ENCODE measurements around the gene TP53BP2. TPM values are rescaled to one million over a fixed set of nuclear protein-coding genes. Genes with fewer than 3 reads are reported as not detected.

Gene TP53BP2
- total and polyA plus RNA-seq, 10 of the 15 experiments (the other 5 are each of a cell fraction or from before 2014, with no cell fraction given), result 1.6 to 13.7 (median 5.6) TPM

DNA sequence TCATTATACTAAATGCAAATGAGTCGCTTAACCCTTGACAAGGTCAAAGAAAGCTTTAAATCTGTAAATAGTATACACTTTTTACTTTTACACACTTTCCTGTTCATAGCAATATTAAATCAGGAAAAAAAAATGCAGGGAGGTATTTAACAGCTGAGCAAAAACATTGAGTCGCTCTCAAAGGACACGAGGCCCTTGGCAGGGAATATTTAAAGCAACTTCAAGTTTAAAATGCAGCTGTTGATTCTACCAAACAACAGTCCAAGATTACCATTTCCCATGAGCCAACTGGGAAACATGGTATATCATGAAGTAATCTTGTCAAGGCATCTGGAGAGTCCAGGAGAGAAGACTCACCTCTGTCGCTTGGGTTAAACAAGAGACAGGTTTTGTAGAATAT is 70.7 kb downstream of the TP53BP2 start (continued):
- TF ChIP-seq, protein P1, sequence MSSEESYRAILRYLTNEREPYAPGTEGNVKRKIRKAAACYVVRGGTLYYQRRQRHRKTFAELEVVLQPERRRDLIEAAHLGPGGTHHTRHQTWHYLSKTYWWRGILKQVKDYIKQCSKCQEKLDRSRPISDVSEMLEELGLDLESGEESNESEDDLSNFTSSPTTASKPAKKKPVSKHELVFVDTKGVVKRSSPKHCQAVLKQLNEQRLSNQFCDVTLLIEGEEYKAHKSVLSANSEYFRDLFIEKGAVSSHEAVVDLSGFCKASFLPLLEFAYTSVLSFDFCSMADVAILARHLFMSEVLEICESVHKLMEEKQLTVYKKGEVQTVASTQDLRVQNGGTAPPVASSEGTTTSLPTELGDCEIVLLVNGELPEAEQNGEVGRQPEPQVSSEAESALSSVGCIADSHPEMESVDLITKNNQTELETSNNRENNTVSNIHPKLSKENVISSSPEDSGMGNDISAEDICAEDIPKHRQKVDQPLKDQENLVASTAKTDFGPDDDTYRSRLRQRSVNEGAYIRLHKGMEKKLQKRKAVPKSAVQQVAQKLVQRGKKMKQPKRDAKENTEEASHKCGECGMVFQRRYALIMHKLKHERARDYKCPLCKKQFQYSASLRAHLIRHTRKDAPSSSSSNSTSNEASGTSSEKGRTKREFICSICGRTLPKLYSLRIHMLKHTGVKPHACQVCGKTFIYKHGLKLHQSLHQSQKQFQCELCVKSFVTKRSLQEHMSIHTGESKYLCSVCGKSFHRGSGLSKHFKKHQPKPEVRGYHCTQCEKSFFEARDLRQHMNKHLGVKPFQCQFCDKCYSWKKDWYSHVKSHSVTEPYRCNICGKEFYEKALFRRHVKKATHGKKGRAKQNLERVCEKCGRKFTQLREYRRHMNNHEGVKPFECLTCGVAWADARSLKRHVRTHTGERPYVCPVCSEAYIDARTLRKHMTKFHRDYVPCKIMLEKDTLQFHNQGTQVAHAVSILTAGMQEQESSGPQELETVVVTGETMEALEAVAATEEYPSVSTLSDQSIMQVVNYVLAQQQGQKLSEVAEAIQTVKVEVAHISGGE (CRISPR knock-in tag; IDR thresholded peaks at IDR 0.05), result no peak
- TF ChIP-seq, protein P2, sequence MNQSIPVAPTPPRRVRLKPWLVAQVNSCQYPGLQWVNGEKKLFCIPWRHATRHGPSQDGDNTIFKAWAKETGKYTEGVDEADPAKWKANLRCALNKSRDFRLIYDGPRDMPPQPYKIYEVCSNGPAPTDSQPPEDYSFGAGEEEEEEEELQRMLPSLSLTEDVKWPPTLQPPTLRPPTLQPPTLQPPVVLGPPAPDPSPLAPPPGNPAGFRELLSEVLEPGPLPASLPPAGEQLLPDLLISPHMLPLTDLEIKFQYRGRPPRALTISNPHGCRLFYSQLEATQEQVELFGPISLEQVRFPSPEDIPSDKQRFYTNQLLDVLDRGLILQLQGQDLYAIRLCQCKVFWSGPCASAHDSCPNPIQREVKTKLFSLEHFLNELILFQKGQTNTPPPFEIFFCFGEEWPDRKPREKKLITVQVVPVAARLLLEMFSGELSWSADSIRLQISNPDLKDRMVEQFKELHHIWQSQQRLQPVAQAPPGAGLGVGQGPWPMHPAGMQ (IDR thresholded peaks at IDR 0.05; ENCODE audit: borderline replicate concordance), result no peak

DNA sequence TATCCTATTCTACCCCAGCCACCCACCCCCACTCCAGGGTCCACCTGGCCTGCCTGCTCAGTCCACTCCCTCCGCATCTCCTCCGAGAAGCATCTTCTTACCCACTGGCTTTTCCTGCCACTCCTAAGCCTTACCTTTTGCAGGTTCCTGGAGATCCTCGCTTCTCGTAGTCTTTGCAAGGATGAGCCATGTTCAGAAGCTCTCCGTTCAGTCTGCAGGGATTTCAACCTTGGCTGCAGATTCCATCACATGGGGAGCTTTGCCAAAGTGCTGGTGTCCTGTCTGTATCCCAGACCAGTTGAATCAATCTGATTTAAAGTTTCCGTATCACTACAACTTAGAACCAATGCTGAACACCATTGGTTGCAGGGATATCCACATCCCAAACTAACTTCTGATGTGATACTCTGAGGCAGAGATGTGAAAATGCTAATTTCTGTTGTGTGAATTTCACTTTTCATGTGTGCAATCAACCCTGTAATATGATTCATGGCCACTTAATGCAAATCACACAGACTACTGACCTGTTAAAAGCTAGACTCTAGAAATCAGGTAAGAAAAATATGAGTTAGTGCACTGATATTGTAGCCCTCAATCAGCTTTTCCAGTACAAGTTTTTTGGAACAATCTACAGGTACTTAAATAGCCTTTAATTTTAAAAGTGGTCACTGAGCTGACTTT is 71.5 kb downstream of the TP53BP2 start:
- H4K20me1 ChIP-seq (ENCODE audit: control insufficient read depth, insufficient read depth), result no peaks in the 10 kb centered on the region
- H3K4me2 ChIP-seq (ENCODE audit: control insufficient read depth, insufficient read depth), result no peak overlapping the region
- peaks cover 11% of the 10 kb centered on the region for H3K4me1 ChIP-seq (ENCODE audit: control insufficient read depth, insufficient read depth, low read length)
- ChIA-PET RAD21 (ENCODE audit: unreplicated experiment) (no interaction called here), POLR2A (no interaction called here), CTCF (interaction anchor here (1.0 to 2.2 kb wide), 3 partner anchors 10 to 78 kb away, joined by 4 to 8 read pairs (median 5); no protein-coding TSS in a partner anchor), SMC1A (ENCODE audit: uncharacterized antibody, unreplicated experiment) (interaction anchor here (1.1 kb wide), 1 partner anchor 12 kb away, joined by 4 read pairs; no protein-coding TSS in a partner anchor)
- no peak for DNase-seq (ENCODE audit: low read depth, low spot score)
- intact Hi-C loops (cut with micrococcal nuclease; ENCODE audit: unreplicated experiment), result no loop called here
- FAIRE-seq, result no peak
- 96% methylated on average over 6 of the region's 6 CpGs for WGBS (ENCODE audit: insufficient coverage, insufficient replicate concordance, low lambda C conversion rate, missing lambda C conversion rate)
- H3K27me3 ChIP-seq (replicated peaks in 1 of 2; ENCODE audit: control insufficient read depth in 2 of 2, insufficient read depth in 2 of 2, low read length in 1 of 2), result no peaks in the 10 kb centered on the region
- no peaks in the 10 kb centered on the region; a peak in 1 of 4 replicates for H3K36me3 ChIP-seq (ENCODE audit: control insufficient read depth in 2 of 2, insufficient read depth in 2 of 2, low read length in 1 of 2)
- H3K79me2 ChIP-seq (ENCODE audit: control insufficient read depth, insufficient read depth, low read length), result no peaks in the 10 kb centered on the region
- BruUV-seq (replicated peaks), result no TSS peak
- H3K9ac ChIP-seq (ENCODE audit: control insufficient read depth, insufficient read depth, low read length), result no peak overlapping the region
- no peak overlapping the region for H3K27ac ChIP-seq (ENCODE audit: control insufficient read depth, insufficient read depth)
- no peak overlapping the region for H3K4me3 ChIP-seq
- H2AFZ ChIP-seq (ENCODE audit: control insufficient read depth, low read depth, low read length), result no peak overlapping the region
- in situ Hi-C loops (cut with MboI), result no loop called here
- H3K9me3 ChIP-seq (replicated peaks; ENCODE audit: control insufficient read depth, insufficient read depth, low read length), result no peaks in the 10 kb centered on the region
- ATAC-seq, result peak; percentile 28
- TF ChIP-seq TCF12 (IDR thresholded peaks at IDR 0.05; ENCODE audit: low read depth, low read length) (no peak), KLF5 (IDR thresholded peaks at IDR 0.05; ENCODE audit: partially characterized antibody) (no peak), PAX5 (IDR thresholded peaks at IDR 0.05; ENCODE audit: borderline replicate concordance, low read depth, low read length) (no peak), TAF1 (IDR thresholded peaks at IDR 0.05; ENCODE audit: borderline replicate concordance, low read depth, low read length) (no peak), PAX8 (IDR thresholded peaks at IDR 0.05) (no peak), NFIC (IDR thresholded peaks at IDR 0.05; ENCODE audit: low read depth, low read length) (no peak)
- TF ChIP-seq, protein P3, sequence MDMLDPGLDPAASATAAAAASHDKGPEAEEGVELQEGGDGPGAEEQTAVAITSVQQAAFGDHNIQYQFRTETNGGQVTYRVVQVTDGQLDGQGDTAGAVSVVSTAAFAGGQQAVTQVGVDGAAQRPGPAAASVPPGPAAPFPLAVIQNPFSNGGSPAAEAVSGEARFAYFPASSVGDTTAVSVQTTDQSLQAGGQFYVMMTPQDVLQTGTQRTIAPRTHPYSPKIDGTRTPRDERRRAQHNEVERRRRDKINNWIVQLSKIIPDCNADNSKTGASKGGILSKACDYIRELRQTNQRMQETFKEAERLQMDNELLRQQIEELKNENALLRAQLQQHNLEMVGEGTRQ (IDR thresholded peaks at IDR 0.05; ENCODE audit: borderline replicate concordance, low read depth, low read length), result no peak
- TF ChIP-seq, protein P4, sequence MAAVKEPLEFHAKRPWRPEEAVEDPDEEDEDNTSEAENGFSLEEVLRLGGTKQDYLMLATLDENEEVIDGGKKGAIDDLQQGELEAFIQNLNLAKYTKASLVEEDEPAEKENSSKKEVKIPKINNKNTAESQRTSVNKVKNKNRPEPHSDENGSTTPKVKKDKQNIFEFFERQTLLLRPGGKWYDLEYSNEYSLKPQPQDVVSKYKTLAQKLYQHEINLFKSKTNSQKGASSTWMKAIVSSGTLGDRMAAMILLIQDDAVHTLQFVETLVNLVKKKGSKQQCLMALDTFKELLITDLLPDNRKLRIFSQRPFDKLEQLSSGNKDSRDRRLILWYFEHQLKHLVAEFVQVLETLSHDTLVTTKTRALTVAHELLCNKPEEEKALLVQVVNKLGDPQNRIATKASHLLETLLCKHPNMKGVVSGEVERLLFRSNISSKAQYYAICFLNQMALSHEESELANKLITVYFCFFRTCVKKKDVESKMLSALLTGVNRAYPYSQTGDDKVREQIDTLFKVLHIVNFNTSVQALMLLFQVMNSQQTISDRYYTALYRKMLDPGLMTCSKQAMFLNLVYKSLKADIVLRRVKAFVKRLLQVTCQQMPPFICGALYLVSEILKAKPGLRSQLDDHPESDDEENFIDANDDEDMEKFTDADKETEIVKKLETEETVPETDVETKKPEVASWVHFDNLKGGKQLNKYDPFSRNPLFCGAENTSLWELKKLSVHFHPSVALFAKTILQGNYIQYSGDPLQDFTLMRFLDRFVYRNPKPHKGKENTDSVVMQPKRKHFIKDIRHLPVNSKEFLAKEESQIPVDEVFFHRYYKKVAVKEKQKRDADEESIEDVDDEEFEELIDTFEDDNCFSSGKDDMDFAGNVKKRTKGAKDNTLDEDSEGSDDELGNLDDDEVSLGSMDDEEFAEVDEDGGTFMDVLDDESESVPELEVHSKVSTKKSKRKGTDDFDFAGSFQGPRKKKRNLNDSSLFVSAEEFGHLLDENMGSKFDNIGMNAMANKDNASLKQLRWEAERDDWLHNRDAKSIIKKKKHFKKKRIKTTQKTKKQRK (IDR thresholded peaks at IDR 0.05; ENCODE audit: low read depth, low read length), result no peak

All from GM12878 (cell line).